ENCODE data around the gene MSN.

Gene MSN

GRCh38 chrX:65674204-65674893 is 6.9 kb downstream of the MSN start:
- peak; percentile 8 to 31 for DNase-seq

DNA sequence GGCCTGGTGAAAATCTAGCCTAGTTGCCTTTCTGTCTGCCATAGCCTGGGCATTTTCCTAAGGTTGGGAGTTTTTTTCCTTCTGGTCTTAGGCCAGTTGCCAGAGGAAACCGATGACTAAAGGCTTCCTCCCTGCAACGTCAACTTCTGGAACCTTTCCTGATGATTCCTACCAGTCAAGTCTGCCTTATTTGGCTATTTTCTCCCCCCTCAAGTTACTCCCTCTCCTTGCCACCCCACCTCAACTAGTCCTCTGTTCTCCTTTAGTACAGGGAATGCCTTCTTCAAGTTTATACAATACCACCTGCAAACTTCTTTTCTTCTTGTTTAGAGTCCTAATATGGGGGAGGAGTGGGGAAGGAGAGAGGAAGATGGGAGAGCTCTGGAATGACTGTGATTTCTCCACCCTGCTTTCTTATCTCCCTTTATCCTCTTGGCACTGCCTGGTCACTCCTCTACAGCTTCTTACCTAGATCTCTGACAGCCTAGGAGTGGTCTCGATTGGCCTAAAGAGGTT is 10.6 kb downstream of the MSN start:
- no peak for DNase-seq

GRCh38 chrX:65679071-65679540 is 11.7 kb downstream of the MSN start:
- no peak for DNase-seq

GRCh38 chrX:65681810-65682209 is 14.4 kb downstream of the MSN start:
- DNase-seq: no peak

GRCh38 chrX:65685112-65685511 is 17.7 kb downstream of the MSN start:
- DNase-seq: no peak

DNA sequence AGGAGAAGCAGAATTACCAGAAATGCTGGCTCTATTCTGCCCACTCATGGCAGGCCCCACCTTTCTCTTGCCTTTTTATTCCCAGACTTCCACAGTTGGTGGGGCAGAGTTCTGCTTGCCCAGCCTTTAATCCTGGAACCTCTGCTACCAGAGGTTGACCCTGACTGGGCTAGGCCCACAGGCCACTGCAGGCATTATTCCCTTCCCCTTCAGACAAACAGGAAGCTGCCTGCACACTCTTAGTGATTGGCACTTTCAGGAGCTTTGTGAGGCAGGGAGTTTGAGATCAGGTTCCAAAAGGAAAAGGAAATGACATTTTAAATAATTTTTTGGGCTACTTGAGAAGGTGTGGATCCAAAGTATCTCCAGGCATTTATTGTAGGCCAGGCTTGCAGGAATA is 18.8 kb downstream of the MSN start:
- no peak for DNase-seq

DNA sequence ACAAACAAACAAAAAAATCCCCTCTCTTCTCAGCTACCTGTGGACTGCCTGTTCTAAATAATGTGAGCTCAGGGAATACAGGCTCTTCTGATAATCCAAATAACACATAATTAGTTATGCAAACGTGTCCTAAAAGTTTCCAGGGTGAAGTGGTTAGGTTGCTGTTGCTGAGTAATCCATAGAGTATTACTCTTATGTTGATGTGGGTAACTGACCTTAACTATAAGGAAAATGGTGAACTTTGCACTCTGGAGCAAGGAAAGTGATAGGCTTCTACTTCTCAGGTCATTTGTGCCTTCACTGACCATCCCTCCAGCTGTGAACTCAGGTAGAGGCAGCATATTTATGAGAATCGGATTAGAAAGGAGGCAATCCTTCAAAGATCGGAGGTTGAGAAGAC is 19.9 kb downstream of the MSN start:
- DNase-seq: no peak

- no peak for DNase-seq
These were observed 21.0 kb downstream of the MSN start for GRCh38 chrX:65688403-65688871.

DNA sequence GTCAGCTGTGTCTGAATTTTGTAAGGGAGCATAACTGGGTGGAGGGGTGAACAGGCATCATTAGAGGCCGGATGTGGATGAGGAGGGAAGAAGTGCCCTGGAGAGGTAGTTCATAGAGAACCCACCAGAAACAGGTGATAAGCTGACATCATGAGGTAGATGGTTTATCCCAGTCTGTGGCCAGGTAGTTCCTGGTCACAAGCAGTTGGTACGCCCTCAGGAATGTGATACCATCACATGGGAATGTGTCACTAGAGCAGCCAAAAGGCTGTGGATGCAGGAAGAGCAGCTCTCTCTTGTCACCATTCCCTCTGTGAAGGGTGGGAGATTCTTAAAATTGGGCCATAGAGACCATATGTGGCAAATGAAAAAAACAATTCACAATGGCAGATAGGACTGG is 21.9 kb downstream of the MSN start:
- no peak for DNase-seq

DNA sequence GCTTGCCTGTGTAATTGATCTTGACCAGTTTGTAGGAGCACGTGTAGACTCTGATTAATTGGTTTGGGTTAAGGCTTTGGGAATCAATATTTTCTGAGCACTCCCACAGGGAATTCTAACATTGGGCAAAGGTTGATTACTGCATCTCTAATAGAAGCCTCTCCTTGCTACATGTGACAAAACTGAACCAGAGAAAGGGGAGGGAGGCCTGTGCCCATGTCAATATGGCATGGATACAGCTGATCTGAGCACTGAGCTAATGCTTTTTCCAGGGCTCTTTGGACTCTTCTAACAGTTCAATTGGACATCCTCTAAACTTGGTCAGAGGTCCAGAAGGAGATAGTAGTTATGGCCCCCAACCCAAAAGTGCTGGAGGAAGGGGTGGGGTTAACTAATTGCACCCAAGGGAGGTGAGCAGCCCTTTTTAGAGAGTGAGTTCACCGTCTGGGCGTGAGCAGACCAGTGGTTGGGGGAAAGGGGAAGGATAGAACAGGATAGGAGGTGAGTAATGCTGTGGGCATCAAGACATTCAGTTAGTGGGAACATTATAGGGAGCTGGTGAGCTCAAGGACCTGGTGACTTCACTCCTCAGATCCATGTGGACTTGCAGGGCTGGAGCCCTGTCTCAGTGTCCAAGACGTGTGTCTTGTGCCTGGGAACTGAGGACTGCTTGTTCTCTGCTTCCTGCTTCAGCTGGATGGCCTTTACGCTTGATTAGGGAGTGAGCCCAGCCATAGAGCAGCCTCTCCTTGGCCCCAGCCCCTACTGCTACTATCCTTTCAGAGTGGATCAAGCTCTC is 22.8 kb downstream of the MSN start:
- DNase-seq: no peak

- no peak for DNase-seq
These were observed 28.5 kb downstream of the MSN start for GRCh38 chrX:65695849-65696449.

DNA sequence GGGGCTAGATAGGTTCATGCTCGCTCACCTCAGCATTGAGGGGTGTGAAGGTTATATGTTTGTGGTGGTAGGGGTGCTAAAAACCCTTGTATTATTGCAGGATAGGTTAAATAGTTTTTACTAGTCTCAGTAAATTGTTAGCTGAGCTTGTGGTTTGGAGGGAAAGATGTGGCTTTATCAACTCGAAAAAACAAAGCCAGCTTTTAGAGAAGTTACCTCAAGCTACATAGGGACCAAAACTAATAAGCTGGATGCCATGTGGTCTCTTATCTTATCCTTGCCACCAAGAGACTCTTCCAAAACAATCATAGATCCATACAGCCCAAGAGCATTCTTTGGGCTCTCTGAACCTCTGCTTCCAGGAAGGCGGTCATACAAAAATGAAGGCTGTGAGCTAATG is 29.2 kb downstream of the MSN start:
- no peak for DNase-seq

GRCh38 chrX:65697211-65697641 is 29.8 kb downstream of the MSN start:
- DNase-seq: no peak

- peak; percentile 69 to 74 for DNase-seq
These were observed 30.7 kb downstream of the MSN start for GRCh38 chrX:65697915-65698796.

- no peak for DNase-seq
These were observed 35.5 kb downstream of the MSN start for GRCh38 chrX:65702956-65703355.

- no peak for DNase-seq
These were observed 38.0 kb downstream of the MSN start for GRCh38 chrX:65705439-65705838.

DNA sequence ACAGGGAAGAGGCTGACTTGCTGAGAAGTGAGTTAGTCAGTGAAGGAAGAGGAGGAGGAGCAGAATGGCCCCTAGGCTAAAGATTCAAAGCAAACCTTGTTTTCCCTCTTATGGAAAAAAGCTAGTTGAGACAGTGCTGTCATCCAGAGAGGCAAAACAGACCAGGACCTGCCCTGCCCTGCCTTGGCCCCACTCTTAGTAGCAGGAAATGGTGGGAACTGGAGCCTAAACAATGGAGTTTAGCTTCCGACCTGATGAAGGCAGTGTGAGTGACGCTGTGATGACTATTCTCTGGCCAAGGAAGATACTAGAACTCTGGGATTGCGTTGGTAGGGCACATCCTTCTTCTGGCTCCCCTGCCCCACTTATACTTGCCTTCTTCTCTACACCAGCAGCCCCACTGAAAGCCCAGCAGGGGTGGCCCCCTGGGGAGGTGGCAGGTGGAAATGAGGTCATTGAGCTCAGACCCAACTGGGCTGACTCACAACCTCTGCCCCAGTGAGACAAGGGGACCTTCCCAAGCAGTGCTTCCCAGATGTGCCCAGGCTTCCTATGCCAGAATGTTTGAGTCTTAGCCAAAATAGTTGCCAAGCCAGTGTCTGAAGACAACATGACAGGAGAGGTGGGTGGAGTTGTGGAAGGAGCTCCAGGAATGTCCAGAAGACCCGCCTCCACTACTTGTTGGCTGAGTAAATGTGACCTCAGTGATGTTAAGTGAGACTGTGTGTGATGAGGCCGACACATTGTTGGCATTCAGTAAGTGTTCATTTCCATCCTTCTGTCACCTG is 38.8 kb downstream of the MSN start:
- DNase-seq: peak; percentile 34 to 39

- no peak for DNase-seq
These were observed 39.7 kb downstream of the MSN start for GRCh38 chrX:65707151-65707550.

GRCh38 chrX:65712005-65712806 is 44.8 kb downstream of the MSN start:
- DNase-seq: no peak

GRCh38 chrX:65718538-65718937 is 51.1 kb downstream of the MSN start:
- no peak for DNase-seq

Data from activated CD4-positive, alpha-beta T cell treated with anti-CD3 and anti-CD28 coated beads for 4 hours (primary cell).